ENCODE measurements around the gene CD276. TPM values are rescaled to one million over a fixed set of nuclear protein-coding genes. Genes with fewer than 3 reads are reported as not detected.

The CD276 gene
- total and polyA plus RNA-seq, 2 experiments from 2014 or later = 106 to 222 TPM

GRCh38 chr15:73704869-73705645 lies 20.9 kb downstream of the CD276 start:
- H4K20me1 ChIP-seq (ENCODE audit: insufficient read depth, poor library complexity, severe bottlenecking) = peaks cover 28% of the 10 kb centered on the region
- H3K27ac ChIP-seq = no peak overlapping the region
- 63% methylated on average over 13 of the region's 13 CpGs for WGBS (ENCODE audit: low lambda C conversion rate, missing lambda C conversion rate)
- no peaks in the 10 kb centered on the region for H3K9me2 ChIP-seq (replicated peaks; ENCODE audit: insufficient read depth)
- no peak overlapping the region for H3K4me3 ChIP-seq
- H3K9me3 ChIP-seq (ENCODE audit: low read depth) = no peaks in the 10 kb centered on the region
- no peak overlapping the region for H3K4me2 ChIP-seq
- H3K79me2 ChIP-seq = peaks cover 14% of the 10 kb centered on the region
- H3K4me1 ChIP-seq (ENCODE audit: insufficient read depth) = no peaks in the 10 kb centered on the region
- no peak overlapping the region for H2AFZ ChIP-seq
- no peaks in the 10 kb centered on the region for H3K36me3 ChIP-seq (replicated peaks; ENCODE audit: insufficient read depth, low read depth)
- no peaks in the 10 kb centered on the region for H3K27me3 ChIP-seq
- DNase-seq (ENCODE audit: low spot score) = peak; percentile 82
- TF ChIP-seq, protein P1, sequence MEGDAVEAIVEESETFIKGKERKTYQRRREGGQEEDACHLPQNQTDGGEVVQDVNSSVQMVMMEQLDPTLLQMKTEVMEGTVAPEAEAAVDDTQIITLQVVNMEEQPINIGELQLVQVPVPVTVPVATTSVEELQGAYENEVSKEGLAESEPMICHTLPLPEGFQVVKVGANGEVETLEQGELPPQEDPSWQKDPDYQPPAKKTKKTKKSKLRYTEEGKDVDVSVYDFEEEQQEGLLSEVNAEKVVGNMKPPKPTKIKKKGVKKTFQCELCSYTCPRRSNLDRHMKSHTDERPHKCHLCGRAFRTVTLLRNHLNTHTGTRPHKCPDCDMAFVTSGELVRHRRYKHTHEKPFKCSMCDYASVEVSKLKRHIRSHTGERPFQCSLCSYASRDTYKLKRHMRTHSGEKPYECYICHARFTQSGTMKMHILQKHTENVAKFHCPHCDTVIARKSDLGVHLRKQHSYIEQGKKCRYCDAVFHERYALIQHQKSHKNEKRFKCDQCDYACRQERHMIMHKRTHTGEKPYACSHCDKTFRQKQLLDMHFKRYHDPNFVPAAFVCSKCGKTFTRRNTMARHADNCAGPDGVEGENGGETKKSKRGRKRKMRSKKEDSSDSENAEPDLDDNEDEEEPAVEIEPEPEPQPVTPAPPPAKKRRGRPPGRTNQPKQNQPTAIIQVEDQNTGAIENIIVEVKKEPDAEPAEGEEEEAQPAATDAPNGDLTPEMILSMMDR (IDR thresholded peaks at IDR 0.05; ENCODE audit: poor library complexity) = peak; percentile 77
- TF ChIP-seq EZH2 (IDR thresholded peaks at IDR 0.05; ENCODE audit: borderline replicate concordance) = no peak

DNA sequence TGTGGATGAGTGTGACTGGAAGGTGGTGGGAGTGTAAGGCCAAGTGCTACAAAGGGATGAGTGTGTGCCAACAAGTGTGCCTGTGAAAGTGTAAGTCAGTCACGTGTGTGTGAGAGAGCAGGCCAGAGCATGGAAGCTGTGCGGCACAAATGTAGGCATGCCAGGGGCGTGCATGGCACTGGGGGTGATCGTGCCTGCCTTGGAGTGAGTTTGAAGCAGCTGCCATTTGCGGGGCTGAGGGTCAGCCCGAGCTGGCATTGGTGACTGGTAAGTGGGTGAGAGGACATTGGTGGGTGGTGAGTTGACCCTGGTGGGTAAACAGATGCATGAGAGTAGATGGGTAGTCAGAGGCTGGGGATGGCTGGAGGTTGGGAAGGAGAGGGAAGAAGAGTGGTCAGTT lies 24.5 kb downstream of the CD276 start:
- Histone ChIP-seq H3K79me2 (no peaks in the 10 kb centered on the region), H3K4me3 (no peak overlapping the region), H3K4me1 (ENCODE audit: insufficient read depth) (no peaks in the 10 kb centered on the region), H3K27ac (no peak overlapping the region), H3K9me2 (replicated peaks; ENCODE audit: insufficient read depth) (no peaks in the 10 kb centered on the region), H3K36me3 (replicated peaks; ENCODE audit: insufficient read depth, low read depth) (no peaks in the 10 kb centered on the region), H2AFZ (no peak overlapping the region), H3K9me3 (ENCODE audit: low read depth) (no peaks in the 10 kb centered on the region), H3K4me2 (no peak overlapping the region), H4K20me1 (ENCODE audit: insufficient read depth, poor library complexity, severe bottlenecking) (peaks cover 11% of the 10 kb centered on the region), H3K27me3 (no peaks in the 10 kb centered on the region)
- no peak for DNase-seq (ENCODE audit: low spot score)
- 100% methylated on average over 6 of the region's 6 CpGs for WGBS (ENCODE audit: low lambda C conversion rate, missing lambda C conversion rate)
- TF ChIP-seq EZH2phosphoT487 (IDR thresholded peaks at IDR 0.05; ENCODE audit: low read depth, severe bottlenecking, unreplicated experiment) (no peak), EZH2 (IDR thresholded peaks at IDR 0.05; ENCODE audit: borderline replicate concordance) (no peak)
- TF ChIP-seq, protein P1 (IDR thresholded peaks at IDR 0.05; ENCODE audit: poor library complexity) = no peak

DNA sequence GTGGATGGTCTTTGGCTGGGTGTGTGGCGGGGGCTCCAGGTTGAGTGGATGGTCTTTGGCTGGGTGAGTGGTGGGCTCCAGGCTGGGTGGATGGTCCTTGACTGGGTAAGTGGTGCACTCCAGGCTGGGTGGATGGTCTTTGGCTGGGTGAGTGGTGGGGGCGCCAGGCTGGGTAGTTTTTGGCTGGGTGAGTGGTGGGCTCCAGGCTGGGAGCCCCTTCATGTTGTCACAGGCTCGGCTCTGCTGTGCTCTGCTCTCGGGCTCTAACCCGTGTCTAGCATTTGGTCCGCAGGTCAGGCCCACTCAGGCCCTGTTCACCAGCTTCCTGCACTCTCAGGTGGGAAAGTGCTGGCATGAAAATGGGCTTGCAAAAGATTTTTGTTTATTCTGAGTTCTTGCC lies 25.1 kb downstream of the CD276 start:
- no peak overlapping the region for H3K4me2 ChIP-seq
- H3K4me1 ChIP-seq (ENCODE audit: insufficient read depth) = no peaks in the 10 kb centered on the region
- H4K20me1 ChIP-seq (ENCODE audit: insufficient read depth, poor library complexity, severe bottlenecking) = peaks cover 7% of the 10 kb centered on the region
- no peaks in the 10 kb centered on the region for H3K36me3 ChIP-seq (replicated peaks; ENCODE audit: insufficient read depth, low read depth)
- no peaks in the 10 kb centered on the region for H3K79me2 ChIP-seq
- no peak for DNase-seq (ENCODE audit: low spot score)
- H3K4me3 ChIP-seq = no peak overlapping the region
- TF ChIP-seq, protein P1 (IDR thresholded peaks at IDR 0.05; ENCODE audit: poor library complexity) = no peak
- TF ChIP-seq EZH2 (IDR thresholded peaks at IDR 0.05; ENCODE audit: borderline replicate concordance) (no peak), EZH2phosphoT487 (IDR thresholded peaks at IDR 0.05; ENCODE audit: low read depth, severe bottlenecking, unreplicated experiment) (no peak)
- no peaks in the 10 kb centered on the region for H3K9me2 ChIP-seq (replicated peaks; ENCODE audit: insufficient read depth)
- no peak overlapping the region for H2AFZ ChIP-seq
- H3K27me3 ChIP-seq = no peaks in the 10 kb centered on the region
- no peaks in the 10 kb centered on the region for H3K9me3 ChIP-seq (ENCODE audit: low read depth)
- 94% methylated on average over 5 of the region's 6 CpGs for WGBS (ENCODE audit: low lambda C conversion rate, missing lambda C conversion rate)
- no peak overlapping the region for H3K27ac ChIP-seq
